HepG2 (cell line): ENCODE measurements around the gene RANBP3. TPM values are rescaled to one million over a fixed set of nuclear protein-coding genes. Genes with fewer than 3 reads are reported as not detected.

ENCODE experiments used
- ATF2 ChIP-seq: sonication (generic); formaldehyde crosslinking; IDR thresholded peaks from 2 replicates; pipeline ENCODE4 v1.4.0; 2020; ENCODE audit warnings: missing genetic modification reagents
- DNMT1 ChIP-seq: sonication (generic); formaldehyde crosslinking; IDR thresholded peaks from 2 replicates; pipeline ENCODE4 v1.5.1; 2020; ENCODE audit warnings: mild to moderate bottlenecking, missing genetic modification reagents
- FOXK1 ChIP-seq: sonication (generic); formaldehyde crosslinking; IDR thresholded peaks from 2 replicates; pipeline ENCODE4 v1.4.0; 2020; ENCODE audit warnings: low read depth, missing genetic modification reagents, borderline replicate concordance
- KLF16 ChIP-seq, 2 experiments: sonication (generic) in 1 of 2; formaldehyde crosslinking in 1 of 2; IDR thresholded peaks; 2 replicates each; pipeline versions ENCODE4 v1.6.1 to v1.8.0; 2016 to 2023; ENCODE audit warnings: missing genetic modification reagents in 2 of 2, missing compliant biosample characterization in 1 of 2
- MED8 ChIP-seq: sonication (generic); formaldehyde crosslinking; IDR thresholded peaks from 2 replicates; pipeline ENCODE4 v1.8.1; 2023; ENCODE audit warnings: mild to moderate bottlenecking, missing genetic modification reagents; ENCODE audit not compliant: insufficient replicate concordance
- NCOA2 ChIP-seq: sonication (generic); formaldehyde crosslinking; IDR thresholded peaks from 2 replicates; pipeline ENCODE4 v1.8.0; 2022; ENCODE audit warnings: inconsistent platforms
- SRF ChIP-seq: IDR thresholded peaks from 2 replicates; pipeline ENCODE4 v1.6.1; 2011; ENCODE audit warnings: mild to moderate bottlenecking, low read depth, low read length, moderate library complexity
- TAF1 ChIP-seq: sonication (generic); formaldehyde crosslinking; IDR thresholded peaks from 2 replicates; pipeline ENCODE4 v1.4.0; 2020; ENCODE audit warnings: missing genetic modification reagents
- TBX2 ChIP-seq: sonication (generic); formaldehyde crosslinking; IDR thresholded peaks from 2 replicates; pipeline ENCODE4 v1.5.0; 2020; ENCODE audit warnings: missing genetic modification reagents, mild to moderate bottlenecking, borderline replicate concordance
- TEAD2 ChIP-seq: sonication (generic); formaldehyde crosslinking; IDR thresholded peaks from 2 replicates; pipeline ENCODE4 v1.9.0; 2021; ENCODE audit warnings: missing genetic modification reagents
- ZFX ChIP-seq: sonication (generic); formaldehyde crosslinking; IDR thresholded peaks from 2 replicates; pipeline ENCODE4 v1.4.0; 2020; ENCODE audit warnings: mild to moderate bottlenecking, low read depth, missing genetic modification reagents, moderate library complexity
- ZFYVE20 ChIP-seq: sonication (generic); formaldehyde crosslinking; IDR thresholded peaks from 2 replicates; pipeline ENCODE4 v1.8.0; 2023; ENCODE audit warnings: low read depth, mild to moderate bottlenecking, moderate library complexity, missing genetic modification reagents, borderline replicate concordance
- ZNF180 ChIP-seq: sonication (generic); formaldehyde crosslinking; IDR thresholded peaks from 2 replicates; pipeline ENCODE4 v1.4.0; 2020; ENCODE audit warnings: low read depth, missing genetic modification reagents, borderline replicate concordance
- ZNF20 ChIP-seq: sonication (generic); formaldehyde crosslinking; IDR thresholded peaks from 2 replicates; pipeline ENCODE4 v1.4.0; 2020; ENCODE audit warnings: mild to moderate bottlenecking, moderate library complexity, missing genetic modification reagents
- ZNF382 ChIP-seq: sonication (generic); formaldehyde crosslinking; IDR thresholded peaks from 2 replicates; pipeline ENCODE4 v1.5.0; 2020; ENCODE audit warnings: missing genetic modification reagents, mild to moderate bottlenecking, borderline replicate concordance
- ZNF44 ChIP-seq: sonication (generic); formaldehyde crosslinking; IDR thresholded peaks from 2 replicates; pipeline ENCODE4 v1.5.1; 2020; ENCODE audit warnings: mild to moderate bottlenecking, missing genetic modification reagents
- ZNF589 ChIP-seq: sonication (generic); formaldehyde crosslinking; conservative IDR thresholded peaks from 2 replicates; pipeline ENCODE4 v1.8.0; 2022; ENCODE audit warnings: mild to moderate bottlenecking, moderate library complexity, missing genetic modification reagents
- ZNF687 ChIP-seq: sonication (generic); formaldehyde crosslinking; IDR thresholded peaks from 2 replicates; pipeline ENCODE4 v1.5.1; 2020; ENCODE audit warnings: mild to moderate bottlenecking, missing genetic modification reagents, moderate library complexity
- ZNF788 ChIP-seq: sonication (generic); formaldehyde crosslinking; IDR thresholded peaks from 2 replicates; pipeline ENCODE4 v1.5.0; 2020; ENCODE audit warnings: mild to moderate bottlenecking, missing genetic modification reagents, borderline replicate concordance
- ZSCAN21 ChIP-seq: sonication (generic); formaldehyde crosslinking; IDR thresholded peaks from 2 replicates; pipeline ENCODE4 v1.8.0; 2022; ENCODE audit warnings: mild to moderate bottlenecking, missing genetic modification reagents, moderate library complexity, borderline replicate concordance
- ZSCAN31 ChIP-seq: sonication (generic); formaldehyde crosslinking; IDR thresholded peaks from 2 replicates; pipeline ENCODE4 v1.5.0; 2020; ENCODE audit warnings: low read depth, mild to moderate bottlenecking, missing genetic modification reagents
- polyA plus RNA-seq, 8 experiments: library from polyadenylated mRNA; depleted of rRNA in 3 of 8; stranded (reverse) in 7 of 8; unstranded in 1 of 8; fragments of >200 nt; fragmentation: Illumina TruSeq in 4 of 8; extraction: Trizol in 4 of 8; gene quantifications; 2 replicates each; pipeline versions ENCODE4 v1.2.1 to v1.2.3, GENCODE V29; 2011 to 2016; ENCODE audit warnings: low read depth in 4 of 8, missing spikeins in 1 of 8, mixed read lengths in 1 of 8; ENCODE audit not compliant: insufficient read depth in 1 of 8
- total RNA-seq, 5 experiments: library from RNA; depleted of rRNA; stranded (reverse); fragments of >200 nt; fragmentation: Illumina TruSeq; extraction: Trizol; gene quantifications; 2 replicates each; pipeline ENCODE4 v1.2.3, GENCODE V29; 2016; ENCODE audit warnings: low read depth in 1 of 5
- TF ChIP-seq, protein P1 (sequence below): sonication (generic); formaldehyde crosslinking; IDR thresholded peaks from 2 replicates; pipeline ENCODE4 v1.5.0; 2020; ENCODE audit warnings: missing genetic modification reagents

Gene RANBP3
- total and polyA plus RNA-seq, 2 of the 13 experiments (the other 11 are each of a cell fraction or from before 2014, with no cell fraction given): 39.5 to 149 TPM

GRCh38 chr19:5904352-5905113 is 73.4 kb downstream of the RANBP3 start, which contains the start of gene VMAC (continued):
- TF ChIP-seq, protein P1, sequence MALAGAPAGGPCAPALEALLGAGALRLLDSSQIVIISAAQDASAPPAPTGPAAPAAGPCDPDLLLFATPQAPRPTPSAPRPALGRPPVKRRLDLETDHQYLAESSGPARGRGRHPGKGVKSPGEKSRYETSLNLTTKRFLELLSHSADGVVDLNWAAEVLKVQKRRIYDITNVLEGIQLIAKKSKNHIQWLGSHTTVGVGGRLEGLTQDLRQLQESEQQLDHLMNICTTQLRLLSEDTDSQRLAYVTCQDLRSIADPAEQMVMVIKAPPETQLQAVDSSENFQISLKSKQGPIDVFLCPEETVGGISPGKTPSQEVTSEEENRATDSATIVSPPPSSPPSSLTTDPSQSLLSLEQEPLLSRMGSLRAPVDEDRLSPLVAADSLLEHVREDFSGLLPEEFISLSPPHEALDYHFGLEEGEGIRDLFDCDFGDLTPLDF (CRISPR knock-in tag): no peak
- peak; percentile 68; the same call in 1 of the 2 replicates for TF ChIP-seq ZSCAN31 (CRISPR knock-in tag)
- peak; percentile 95 for TF ChIP-seq ZFX
- peak; percentile 71 for TF ChIP-seq TAF1
- TF ChIP-seq TBX2 (CRISPR knock-in tag): no peak
- no peak for TF ChIP-seq TEAD2 (CRISPR knock-in tag)
- no peak for TF ChIP-seq ZNF20
- TF ChIP-seq KLF16 (CRISPR knock-in tag; IDR thresholded peaks at IDR 0.05): no peak; a peak in 1 of 4 replicates
- peak; percentile 59 for TF ChIP-seq ZNF687 (CRISPR knock-in tag)
- peak; percentile 89; the same call in 1 of the 2 replicates for TF ChIP-seq DNMT1 (CRISPR knock-in tag)
- 0 out of 2 replicates have a peak, but pooled peaks have one; percentile 50 for TF ChIP-seq ZFYVE20 (CRISPR knock-in tag)
- peak; percentile 61; the same call in 1 of the 2 replicates for TF ChIP-seq ZNF788 (CRISPR knock-in tag)
- TF ChIP-seq SRF: peak; percentile 37; the same call in 1 of the 2 replicates
- TF ChIP-seq ZSCAN21 (CRISPR knock-in tag): peak; percentile 39; the same call in 1 of the 2 replicates
- TF ChIP-seq ZNF44 (CRISPR knock-in tag): 0 out of 2 replicates have a peak, but pooled peaks have one; percentile 16
- no peak for TF ChIP-seq MED8
- TF ChIP-seq NCOA2 (CRISPR knock-in tag): no peak; the same call in 1 of the 2 replicates
- TF ChIP-seq ATF2 (CRISPR knock-in tag): no peak
- no peak for TF ChIP-seq FOXK1 (CRISPR knock-in tag)
- TF ChIP-seq ZNF589 (CRISPR knock-in tag): no peak
- no peak for TF ChIP-seq ZNF180 (CRISPR knock-in tag)
- TF ChIP-seq ZNF382: no peak
